CD14-positive monocyte (primary cell): ENCODE measurements around the gene SEMA5B. TPM values are rescaled to one million over a fixed set of nuclear protein-coding genes. Genes with fewer than 3 reads are reported as not detected.

Experiments
- DNase-seq, 3 donors: peaks; one replicate each; pipeline ENCODE4 v3.0.0-alpha.2; 2011 to 2022
- H2AFZ ChIP-seq: 2 replicates; pipeline ENCODE4 v1.6.0; 2012; ENCODE audit warnings: mild to moderate bottlenecking, low read depth, low read length, inconsistent platforms; ENCODE audit not compliant: insufficient read depth, poor library complexity, severe bottlenecking
- H3K27ac ChIP-seq, 2 donors: 1 replicate in 1 of 2; 2 replicates in 1 of 2; pipeline ENCODE4 v1.5.1; 2012 to 2013; ENCODE audit warnings: low read length in 2 of 2, control low read depth in 1 of 2, inconsistent platforms in 1 of 2, low read depth in 1 of 2, mild to moderate bottlenecking in 1 of 2
- H3K27me3 ChIP-seq, 2 donors: one replicate each; pipeline versions ENCODE4 v1.6.0 to v1.6.1; 2011 to 2013; ENCODE audit warnings: low read length in 2 of 2; ENCODE audit not compliant: control insufficient read depth in 2 of 2, insufficient read depth in 2 of 2
- H3K36me3 ChIP-seq, 2 donors: replicated peaks in 1 of 2; 1 replicate in 1 of 2; 2 replicates in 1 of 2; pipeline versions ENCODE4 v1.5.1 to v1.6.1; 2012 to 2013; ENCODE audit warnings: low read length in 2 of 2, control low read depth in 1 of 2, inconsistent platforms in 1 of 2, mild to moderate bottlenecking in 1 of 2; ENCODE audit not compliant: insufficient read depth in 2 of 2, control insufficient read depth in 1 of 2
- H3K4me1 ChIP-seq, 2 donors: 1 replicate in 1 of 2; 2 replicates in 1 of 2; pipeline versions ENCODE4 v1.5.1 to v1.6.1; 2012 to 2013; ENCODE audit warnings: low read length in 2 of 2, control low read depth in 1 of 2, inconsistent platforms in 1 of 2, mild to moderate bottlenecking in 1 of 2, moderate library complexity in 1 of 2; ENCODE audit not compliant: insufficient read depth in 2 of 2, control insufficient read depth in 1 of 2
- H3K4me2 ChIP-seq: replicated peaks from 2 replicates; pipeline ENCODE3; 2012; ENCODE audit warnings: low read length, moderate library complexity, mild to moderate bottlenecking; ENCODE audit not compliant: poor library complexity, severe bottlenecking; ENCODE audit errors: extremely low read depth
- H3K4me3 ChIP-seq, 3 experiments: fragments of 200-600 bp in 1 of 3; sonication (generic) in 1 of 3; replicated peaks in 1 of 3; 1 replicate in 2 of 3; 2 replicates in 1 of 3; pipeline ENCODE4 v1.5.1; 2011 to 2013; ENCODE audit warnings: low read length in 3 of 3, mild to moderate bottlenecking in 3 of 3, control low read depth in 2 of 3, low read depth in 2 of 3, inconsistent platforms in 1 of 3, moderate library complexity in 1 of 3
- H3K79me2 ChIP-seq: 2 replicates; pipeline ENCODE4 v1.6.0; 2012; ENCODE audit warnings: mild to moderate bottlenecking, control low read depth, inconsistent platforms, low read length, moderate library complexity; ENCODE audit not compliant: insufficient read depth
- H3K9ac ChIP-seq: 2 replicates; pipeline ENCODE4 v1.6.0; 2017; ENCODE audit warnings: low read length, mild to moderate bottlenecking; ENCODE audit not compliant: insufficient read depth, poor library complexity, severe bottlenecking
- H3K9me3 ChIP-seq, 2 donors: replicated peaks in 1 of 2; 1 replicate in 1 of 2; 2 replicates in 1 of 2; pipeline versions ENCODE4 v1.5.1 to v1.6.1; 2012 to 2013; ENCODE audit warnings: low read length in 2 of 2, control low read depth in 1 of 2; ENCODE audit not compliant: control insufficient read depth in 1 of 2, insufficient read depth in 1 of 2
- H4K20me1 ChIP-seq: 2 replicates; pipeline ENCODE4 v1.6.0; 2012; ENCODE audit warnings: mild to moderate bottlenecking, low read length, control low read depth, moderate library complexity; ENCODE audit not compliant: insufficient read depth
- H3K27ac Mint-ChIP-seq, 7 donors: one replicate each; pipeline ENCODE4 v1.8.0; 2020; ENCODE audit warnings: mild to moderate bottlenecking in 7 of 7, mixed read lengths in 7 of 7, moderate library complexity in 6 of 7, inconsistent platforms in 2 of 7
- H3K27me3 Mint-ChIP-seq, 3 donors: one replicate each; pipeline ENCODE4 v1.8.0; 2021 to 2022; ENCODE audit warnings: low read depth in 3 of 3, mild to moderate bottlenecking in 3 of 3, mixed read lengths in 3 of 3, moderate library complexity in 3 of 3, inconsistent platforms in 1 of 3
- H3K36me3 Mint-ChIP-seq, 2 donors: one replicate each; pipeline ENCODE4 v1.8.0; 2020; ENCODE audit warnings: mixed read lengths in 2 of 2, inconsistent platforms in 1 of 2, mild to moderate bottlenecking in 1 of 2
- H3K4me1 Mint-ChIP-seq: one replicate; pipeline ENCODE4 v1.8.0; 2020; ENCODE audit warnings: mild to moderate bottlenecking, mixed read lengths
- H3K4me3 Mint-ChIP-seq, 2 donors: one replicate each; pipeline ENCODE4 v1.8.0; 2020; ENCODE audit warnings: mild to moderate bottlenecking in 2 of 2, mixed read lengths in 2 of 2, moderate library complexity in 1 of 2
- H3K9me3 Mint-ChIP-seq, 7 donors: one replicate each; pipeline ENCODE4 v1.8.0; 2020 to 2022; ENCODE audit warnings: mixed read lengths in 7 of 7, mild to moderate bottlenecking in 6 of 7, moderate library complexity in 6 of 7, inconsistent platforms in 2 of 7
- WGBS: methylation state at CpG from one replicate; pipeline ENCODE4 v1.1.5; 2013; ENCODE audit warnings: missing lambda C conversion rate; ENCODE audit not compliant: insufficient coverage; 5-methylcytosine and 5-hydroxymethylcytosine counted together
- intact Hi-C, 2 donors: fragments of 100-400 bp; cut with micrococcal nuclease; formaldehyde crosslinking; loops; one replicate each; pipeline versions ENCODE4 v1.15.0 to v1.15.1; 2023
- polyA plus RNA-seq, 3 donors: library from polyadenylated mRNA; depleted of rRNA in 1 of 3; unstranded in 2 of 3; stranded (reverse) in 1 of 3; fragments of 300-500 nt in 2 of 3; fragments of >200 nt in 1 of 3; fragmentation: Illumina TruSeq in 2 of 3; gene quantifications; 1 replicate in 2 of 3; 2 replicates in 1 of 3; pipeline ENCODE4 v1.2.3, GENCODE V29; 2012 to 2021
- TF ChIP-seq, protein P1 (sequence below): fragments of 200-600 bp; IDR thresholded peaks from one replicate; pipeline ENCODE4 v1.8.0; 2022; ENCODE audit warnings: antibody characterized with exemption, mild to moderate bottlenecking

SEMA5B gene
- polyA plus RNA-seq, 3 donors, result not detected

GRCh38 chr3:122912772-122913538 is 114.6 kb downstream of the SEMA5B start:
- Mint-ChIP-seq H3K4me3 (peak overlapping the region in 1 of 2 donors; percentile 60), H3K27ac (no peak overlapping the region), H3K27me3 (peaks cover 16 to 49% (median 28%) of the 10 kb centered on the region in 3 donors), H3K36me3 (no peaks in the 10 kb centered on the region), H3K9me3 (peaks cover 0 to 2% (median 0%) of the 10 kb centered on the region in 7 donors), H3K4me1 (no peaks in the 10 kb centered on the region)
- Histone ChIP-seq H4K20me1 (no peaks in the 10 kb centered on the region), H2AFZ (peak overlapping the region; percentile 35), H3K27ac (no peak overlapping the region), H3K4me1 (no peaks in the 10 kb centered on the region), H3K79me2 (no peaks in the 10 kb centered on the region), H3K36me3 (no peaks in the 10 kb centered on the region), H3K9me3 (no peaks in the 10 kb centered on the region), H3K4me2 (no peak overlapping the region), H3K9ac (no peak overlapping the region), H3K27me3 (peaks cover 0 to 33% of the 10 kb centered on the region in 2 donors), H3K4me3 (no peak overlapping the region)
- TF ChIP-seq, protein P1, sequence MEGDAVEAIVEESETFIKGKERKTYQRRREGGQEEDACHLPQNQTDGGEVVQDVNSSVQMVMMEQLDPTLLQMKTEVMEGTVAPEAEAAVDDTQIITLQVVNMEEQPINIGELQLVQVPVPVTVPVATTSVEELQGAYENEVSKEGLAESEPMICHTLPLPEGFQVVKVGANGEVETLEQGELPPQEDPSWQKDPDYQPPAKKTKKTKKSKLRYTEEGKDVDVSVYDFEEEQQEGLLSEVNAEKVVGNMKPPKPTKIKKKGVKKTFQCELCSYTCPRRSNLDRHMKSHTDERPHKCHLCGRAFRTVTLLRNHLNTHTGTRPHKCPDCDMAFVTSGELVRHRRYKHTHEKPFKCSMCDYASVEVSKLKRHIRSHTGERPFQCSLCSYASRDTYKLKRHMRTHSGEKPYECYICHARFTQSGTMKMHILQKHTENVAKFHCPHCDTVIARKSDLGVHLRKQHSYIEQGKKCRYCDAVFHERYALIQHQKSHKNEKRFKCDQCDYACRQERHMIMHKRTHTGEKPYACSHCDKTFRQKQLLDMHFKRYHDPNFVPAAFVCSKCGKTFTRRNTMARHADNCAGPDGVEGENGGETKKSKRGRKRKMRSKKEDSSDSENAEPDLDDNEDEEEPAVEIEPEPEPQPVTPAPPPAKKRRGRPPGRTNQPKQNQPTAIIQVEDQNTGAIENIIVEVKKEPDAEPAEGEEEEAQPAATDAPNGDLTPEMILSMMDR, result no peak
- intact Hi-C loops, result no loop called here
- WGBS, result 37% methylated on average over 76 of the region's 76 CpGs
- DNase-seq, result no peak

DNA sequence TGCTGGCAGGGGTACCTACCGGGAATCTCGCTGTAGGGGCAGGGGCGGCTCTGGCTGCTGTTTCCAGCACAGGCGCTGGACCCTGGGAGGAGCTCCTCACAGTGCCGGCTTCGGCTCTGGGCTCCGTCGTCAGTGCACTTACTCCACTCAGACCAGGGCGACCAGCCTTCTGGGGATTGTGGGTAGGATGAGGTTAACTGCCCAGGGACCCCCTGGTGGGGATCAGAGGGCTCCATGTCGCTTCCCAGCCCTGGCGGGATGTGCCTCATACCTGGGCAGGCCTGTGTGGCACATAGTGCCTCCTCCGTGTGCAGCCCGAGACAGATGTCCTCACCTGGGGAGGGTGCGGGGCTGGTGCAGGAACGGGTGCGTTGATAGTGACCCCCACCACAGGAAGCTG is 115.7 kb downstream of the SEMA5B start:
- no peak for DNase-seq
- peaks cover 0 to 33% of the 10 kb centered on the region in 2 donors for H3K27me3 ChIP-seq
- TF ChIP-seq, protein P1, result no peak
- peaks cover 12 to 44% (median 27%) of the 10 kb centered on the region in 3 donors for H3K27me3 Mint-ChIP-seq
- no peak overlapping the region for H3K4me2 ChIP-seq
- no peak overlapping the region for H3K4me3 ChIP-seq
- H3K4me1 Mint-ChIP-seq, result no peaks in the 10 kb centered on the region
- intact Hi-C loops, result no loop called here
- H3K4me3 Mint-ChIP-seq, result no peak overlapping the region
- H3K36me3 ChIP-seq, result no peaks in the 10 kb centered on the region
- H3K9me3 ChIP-seq, result no peaks in the 10 kb centered on the region
- H3K79me2 ChIP-seq, result no peaks in the 10 kb centered on the region
- no peak overlapping the region for H3K9ac ChIP-seq
- H3K4me1 ChIP-seq, result no peaks in the 10 kb centered on the region
- H3K27ac ChIP-seq, result no peak overlapping the region
- H3K36me3 Mint-ChIP-seq, result no peaks in the 10 kb centered on the region
- H4K20me1 ChIP-seq, result no peaks in the 10 kb centered on the region
- peaks cover 0 to 2% (median 0%) of the 10 kb centered on the region in 7 donors for H3K9me3 Mint-ChIP-seq
- 97% methylated on average over 13 of the region's 16 CpGs for WGBS
- no peak overlapping the region for H3K27ac Mint-ChIP-seq
- no peak overlapping the region for H2AFZ ChIP-seq
